Right lung (tissue), 5 donors: ENCODE results near the gene CDH12. TPM values are rescaled to one million over a fixed set of nuclear protein-coding genes. Genes with fewer than 3 reads are reported as not detected.
"Not testable (repeated sequence)": the region's sequence is repeated elsewhere in the genome, so short reads cannot be mapped to it uniquely, and the experiment has no call there.

Experiments used
- DNase-seq, 2 donors: peaks; one replicate each; pipeline ENCODE4 v3.0.0-alpha.2; 2013
- polyA plus RNA-seq, 5 donors: library from polyadenylated mRNA; unstranded; fragments of 120-200 nt; gene quantifications; one replicate each; pipeline versions ENCODE4 v1.2.1 to v1.2.3, GENCODE V29; 2013; ENCODE audit warnings: inconsistent platforms in 1 of 5, low replicate concordance in 1 of 5; ENCODE audit not compliant: insufficient read length in 5 of 5, insufficient read depth in 1 of 5

The CDH12 gene
- polyA plus RNA-seq, 5 donors, result 2.8 to 7.0 (median 4.4) TPM

- no peak for DNase-seq
Observed at GRCh38 chr5:22651355-22651754, 201.8 kb downstream of the CDH12 start.

DNA sequence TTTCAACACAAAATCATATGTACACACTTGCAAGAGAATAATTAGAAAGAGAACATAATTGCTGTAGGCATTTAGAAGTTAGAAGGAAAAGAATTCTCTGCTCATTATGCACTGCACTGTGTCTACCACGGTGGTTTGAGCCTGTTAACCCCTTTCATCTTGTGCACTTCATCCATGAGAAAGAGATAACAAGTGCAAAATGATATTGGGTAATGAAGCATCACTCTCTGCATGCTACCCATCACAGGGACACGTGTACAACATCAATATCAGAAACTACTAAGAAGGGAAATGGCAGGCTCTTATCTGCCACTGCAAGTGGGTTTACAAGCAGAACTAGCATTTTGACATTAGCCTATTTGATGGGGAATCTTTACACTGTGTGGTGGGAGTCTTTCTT is 202.6 kb downstream of the CDH12 start:
- no peak for DNase-seq

- no peak for DNase-seq
Observed at GRCh38 chr5:22649074-22649473, 204.1 kb downstream of the CDH12 start.

DNA sequence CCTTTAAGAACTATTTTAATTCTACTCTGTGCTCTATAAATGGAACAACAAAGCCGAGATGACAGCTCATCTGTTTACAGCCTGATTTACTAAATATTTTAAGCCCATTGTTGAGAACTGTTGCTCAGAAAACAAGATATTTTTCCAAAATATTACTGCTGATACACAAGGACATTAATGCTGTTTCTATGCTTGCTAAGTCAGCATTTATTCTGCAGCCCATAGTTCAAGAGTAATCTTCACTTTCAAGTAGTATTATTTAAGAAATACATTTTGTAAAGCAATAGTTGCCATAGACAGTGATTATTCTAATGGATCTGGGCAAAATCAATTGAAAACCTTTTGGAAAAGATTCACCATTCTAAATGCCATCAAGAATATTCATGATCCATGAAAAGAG is 208.3 kb downstream of the CDH12 start:
- DNase-seq, result no peak

- peak; percentile 46 to 53 for DNase-seq
Observed at GRCh38 chr5:22643356-22643755, 209.8 kb downstream of the CDH12 start.

DNA sequence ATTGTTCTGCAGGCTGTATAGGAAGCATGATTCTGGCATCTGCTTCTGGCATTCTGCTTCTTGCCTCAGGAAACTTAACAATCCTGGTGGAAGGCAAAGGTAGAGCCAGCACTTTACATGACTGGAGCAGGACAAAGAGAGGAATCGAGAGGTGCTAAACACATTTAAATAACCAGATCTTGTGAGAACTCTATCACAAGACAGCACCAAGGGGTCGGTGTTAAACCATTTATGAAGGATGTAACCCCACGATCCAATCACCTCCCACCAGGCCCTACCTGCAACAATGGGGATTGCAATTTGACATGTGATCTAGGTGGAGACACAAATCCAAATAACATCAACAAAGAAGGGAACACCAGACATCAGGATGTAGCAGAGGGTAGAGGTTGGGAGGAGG is 221.5 kb downstream of the CDH12 start:
- no peak for DNase-seq

GRCh38 chr5:22627029-22627428 is 226.1 kb downstream of the CDH12 start:
- DNase-seq, result no peak

GRCh38 chr5:22625451-22625850 is 227.7 kb downstream of the CDH12 start:
- DNase-seq, result no peak

DNA sequence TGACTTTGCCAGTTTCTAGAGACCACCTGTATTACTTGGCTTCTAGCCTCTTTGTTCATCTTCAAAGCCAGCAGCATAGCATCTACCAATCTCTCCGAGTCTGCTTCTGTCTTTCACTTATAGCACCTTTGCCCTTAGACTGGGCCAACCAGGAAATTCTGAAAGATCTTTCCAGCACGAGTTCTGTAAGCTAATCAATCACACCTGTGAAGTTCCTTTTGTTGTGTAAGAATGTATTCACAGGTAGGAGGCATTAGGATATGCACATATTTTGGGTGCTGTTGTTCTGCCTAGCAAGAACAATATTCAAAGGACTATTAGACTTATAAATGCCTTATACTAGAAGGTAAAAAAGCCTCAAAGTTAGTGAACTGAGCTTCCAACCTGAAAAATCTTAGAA is 232.1 kb downstream of the CDH12 start:
- no peak for DNase-seq

GRCh38 chr5:22615964-22616363 is 237.2 kb downstream of the CDH12 start:
- DNase-seq, result no peak

GRCh38 chr5:22614486-22615094 is 238.6 kb downstream of the CDH12 start:
- DNase-seq, result no peak

DNA sequence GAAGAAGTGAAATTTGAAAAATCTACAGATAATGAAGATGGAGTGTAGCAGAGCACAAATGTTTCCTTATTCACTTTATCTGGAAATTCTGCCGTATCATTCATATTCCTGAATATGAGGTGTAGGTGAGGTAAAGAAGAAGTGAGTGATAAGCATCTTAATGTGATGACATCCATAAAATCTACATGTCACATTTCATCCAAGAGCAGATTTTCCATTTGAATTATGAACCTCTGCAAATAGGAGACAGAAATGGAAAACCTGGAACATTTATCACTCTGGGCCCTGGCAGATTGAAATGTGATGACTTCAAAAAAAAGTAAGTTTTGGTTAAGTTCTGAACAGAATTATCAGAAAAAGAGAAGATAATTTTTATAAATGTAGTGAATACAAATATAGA is 240.2 kb downstream of the CDH12 start:
- DNase-seq, result no peak

DNA sequence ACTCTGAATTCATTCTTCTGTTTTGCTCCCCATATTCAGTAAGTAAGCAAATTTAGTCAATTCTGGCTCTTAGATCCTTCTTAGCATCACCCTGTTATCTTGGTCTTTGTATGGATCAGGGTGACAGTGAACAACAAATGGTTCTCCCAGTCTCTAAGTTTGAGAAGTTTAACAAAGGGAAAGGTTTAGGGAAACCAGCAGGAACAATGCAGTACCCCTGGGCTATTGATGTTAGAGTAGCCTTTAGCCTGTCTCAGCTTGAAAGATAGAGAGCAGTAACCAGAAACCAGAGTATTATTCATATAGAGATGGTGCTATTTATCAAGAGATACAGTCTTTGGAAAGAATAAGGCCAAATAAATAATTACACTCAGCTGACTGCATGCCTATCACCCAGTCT is 241.8 kb downstream of the CDH12 start:
- DNase-seq, result no peak

DNA sequence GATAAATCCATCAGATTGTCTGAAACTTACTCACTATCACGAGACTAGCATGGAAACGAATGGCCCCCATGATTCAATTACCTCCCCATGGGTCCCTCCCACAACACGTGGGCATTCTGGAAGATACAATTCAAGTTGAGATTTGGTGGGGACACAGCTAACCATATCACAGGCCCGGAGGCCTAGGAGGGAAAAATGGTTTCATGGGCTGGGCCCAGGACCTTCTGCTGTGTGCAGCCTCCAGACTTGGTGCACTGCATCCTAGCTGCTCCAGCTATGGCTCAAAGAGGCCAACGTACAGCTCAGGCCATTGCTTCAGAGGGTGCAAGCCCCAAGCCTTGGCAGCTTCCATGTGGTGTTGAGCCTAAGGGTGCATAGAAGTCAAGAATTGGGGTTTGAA is 245.6 kb downstream of the CDH12 start:
- DNase-seq, result not testable (repeated sequence)

- no peak for DNase-seq
Observed at GRCh38 chr5:22605473-22605872, 247.7 kb downstream of the CDH12 start.

DNA sequence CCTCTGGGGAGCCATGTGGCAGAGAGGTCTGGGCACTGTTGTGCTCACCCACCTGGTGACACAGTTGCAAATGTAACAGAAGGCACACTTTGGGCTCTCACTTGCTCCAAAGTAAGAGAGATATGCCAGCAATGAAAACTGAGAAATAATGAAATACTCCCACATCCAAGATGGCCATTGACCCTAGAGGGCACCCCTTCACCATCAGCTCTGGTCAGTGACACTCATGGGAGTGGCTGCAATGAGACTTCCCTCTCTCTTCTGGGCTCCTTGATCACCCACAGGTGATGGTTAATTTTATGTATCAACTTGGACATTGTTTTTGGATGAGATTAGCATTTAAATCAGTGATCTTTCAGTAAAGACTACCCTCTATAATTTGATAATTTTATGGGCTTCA is 248.4 kb downstream of the CDH12 start:
- DNase-seq, result no peak

GRCh38 chr5:22598796-22599195 is 254.3 kb downstream of the CDH12 start:
- DNase-seq, result no peak

- DNase-seq, result no peak
Observed at GRCh38 chr5:22596404-22596970, 256.7 kb downstream of the CDH12 start.

DNA sequence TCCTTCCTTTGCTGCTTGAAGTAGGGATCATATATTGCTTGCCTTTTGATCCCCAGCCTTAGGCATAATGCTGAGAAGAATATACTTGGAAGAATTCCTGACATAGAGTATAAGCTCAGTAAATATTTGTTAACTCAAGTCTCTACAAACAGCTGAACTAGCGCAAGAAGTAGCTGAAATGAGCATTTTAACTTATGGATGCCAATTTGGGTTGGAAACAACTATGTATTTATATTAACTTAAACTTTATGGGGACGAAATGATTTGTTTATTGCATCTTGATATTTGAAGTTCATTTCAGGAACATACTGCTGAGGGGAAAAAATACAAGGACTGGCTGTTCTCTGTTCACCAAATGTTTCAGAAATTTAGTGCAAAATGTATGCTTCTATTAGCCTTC is 258.7 kb downstream of the CDH12 start:
- peak; percentile 28 to 40 for DNase-seq

GRCh38 chr5:22593592-22593991 is 259.6 kb downstream of the CDH12 start:
- no peak for DNase-seq

DNA sequence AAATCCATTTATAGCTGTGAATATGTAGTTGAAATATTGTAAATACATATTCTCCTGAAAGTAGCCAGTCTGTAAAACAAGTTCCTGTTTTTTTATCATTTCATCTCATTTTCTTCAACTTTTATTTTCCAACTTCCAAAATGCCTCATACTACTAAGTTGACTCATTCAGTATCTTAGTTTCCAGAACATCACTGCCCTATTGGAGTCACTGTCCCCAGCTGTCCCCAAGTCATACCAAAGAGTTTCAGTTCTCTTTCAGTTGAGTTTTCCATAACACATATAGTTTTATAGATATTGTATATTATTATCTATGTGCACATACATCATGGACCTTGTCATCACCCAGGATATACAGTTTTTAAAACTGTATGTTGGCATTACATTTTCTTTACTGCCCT is 261.7 kb downstream of the CDH12 start:
- DNase-seq, result no peak

- DNase-seq, result no peak
Observed at GRCh38 chr5:22590677-22591268, 262.4 kb downstream of the CDH12 start.

GRCh38 chr5:22577711-22578110 is 275.4 kb downstream of the CDH12 start:
- DNase-seq, result no peak

- DNase-seq, result no peak
Observed at GRCh38 chr5:22577006-22577405, 276.1 kb downstream of the CDH12 start.
